Neural cell (in vitro differentiated cells): ENCODE data around the gene VGF.

Experiments
- CTCF ChIP-seq: fragments of 450-650 bp; IDR thresholded peaks from 2 replicates; pipeline ENCODE4 v1.5.1; 2014; ENCODE audit warnings: antibody characterized with exemption, mild to moderate bottlenecking, moderate library complexity; ENCODE audit not compliant: poor library complexity, severe bottlenecking
- RAD21 ChIP-seq: fragments of 450-650 bp; conservative IDR thresholded peaks from 2 replicates; pipeline ENCODE4 v1.6.1; 2014; ENCODE audit warnings: antibody characterized with exemption, mild to moderate bottlenecking, moderate library complexity
- TAF1 ChIP-seq: IDR thresholded peaks from 2 replicates; pipeline ENCODE4 v1.6.1; 2012; ENCODE audit warnings: low read depth
- TF ChIP-seq, protein P1 (sequence below): IDR thresholded peaks from 2 replicates; pipeline ENCODE4 v1.6.1; 2012; ENCODE audit warnings: borderline replicate concordance

- TF ChIP-seq CTCF, result no peak
- TF ChIP-seq TAF1, result no peak
- no peak for TF ChIP-seq RAD21
- TF ChIP-seq, protein P1, sequence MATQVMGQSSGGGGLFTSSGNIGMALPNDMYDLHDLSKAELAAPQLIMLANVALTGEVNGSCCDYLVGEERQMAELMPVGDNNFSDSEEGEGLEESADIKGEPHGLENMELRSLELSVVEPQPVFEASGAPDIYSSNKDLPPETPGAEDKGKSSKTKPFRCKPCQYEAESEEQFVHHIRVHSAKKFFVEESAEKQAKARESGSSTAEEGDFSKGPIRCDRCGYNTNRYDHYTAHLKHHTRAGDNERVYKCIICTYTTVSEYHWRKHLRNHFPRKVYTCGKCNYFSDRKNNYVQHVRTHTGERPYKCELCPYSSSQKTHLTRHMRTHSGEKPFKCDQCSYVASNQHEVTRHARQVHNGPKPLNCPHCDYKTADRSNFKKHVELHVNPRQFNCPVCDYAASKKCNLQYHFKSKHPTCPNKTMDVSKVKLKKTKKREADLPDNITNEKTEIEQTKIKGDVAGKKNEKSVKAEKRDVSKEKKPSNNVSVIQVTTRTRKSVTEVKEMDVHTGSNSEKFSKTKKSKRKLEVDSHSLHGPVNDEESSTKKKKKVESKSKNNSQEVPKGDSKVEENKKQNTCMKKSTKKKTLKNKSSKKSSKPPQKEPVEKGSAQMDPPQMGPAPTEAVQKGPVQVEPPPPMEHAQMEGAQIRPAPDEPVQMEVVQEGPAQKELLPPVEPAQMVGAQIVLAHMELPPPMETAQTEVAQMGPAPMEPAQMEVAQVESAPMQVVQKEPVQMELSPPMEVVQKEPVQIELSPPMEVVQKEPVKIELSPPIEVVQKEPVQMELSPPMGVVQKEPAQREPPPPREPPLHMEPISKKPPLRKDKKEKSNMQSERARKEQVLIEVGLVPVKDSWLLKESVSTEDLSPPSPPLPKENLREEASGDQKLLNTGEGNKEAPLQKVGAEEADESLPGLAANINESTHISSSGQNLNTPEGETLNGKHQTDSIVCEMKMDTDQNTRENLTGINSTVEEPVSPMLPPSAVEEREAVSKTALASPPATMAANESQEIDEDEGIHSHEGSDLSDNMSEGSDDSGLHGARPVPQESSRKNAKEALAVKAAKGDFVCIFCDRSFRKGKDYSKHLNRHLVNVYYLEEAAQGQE, result no peak
Observed at GRCh38 chr7:101168412-101169049, 3.2 kb upstream of the VGF start.
